K562 (cell line): ENCODE results near the gene FHL5. TPM values are rescaled to one million over a fixed set of nuclear protein-coding genes. Genes with fewer than 3 reads are reported as not detected.

ENCODE experiments used
- ATAC-seq: fragments of 200-7000 bp; cut with Tn5 transposase; 3 replicates; pipeline ENCODE4 v1.9.1; 2020; ENCODE audit warnings: moderate library complexity
- BruUV-seq: library from RNA; stranded (reverse); fragments of 400-500 nt; replicated peaks from 2 replicates; lab custom pipeline; 2021; lab: Mats Ljungman, UMichigan
- CTCF ChIA-PET: fragments of 300-600 bp; formaldehyde crosslinking; extraction: SDS; loops from one replicate; lab custom pipeline; 2021; ENCODE audit warnings: low intra/inter-chr PET ratio; lab: Yijun Ruan, JAX
- POLR2A ChIA-PET: fragments of 300-600, 350-650 bp; sonication (Branson Sonifier 250); formaldehyde crosslinking; extraction: SDS; loops from one replicate; lab custom pipeline; 2021; ENCODE audit warnings: antibody characterized with exemption, inconsistent platforms; lab: Yijun Ruan, JAX
- DNase-seq, 4 experiments: peaks; one replicate each; pipeline versions ENCODE4 v3.0.0 to v3.0.0-alpha.2; 2011 to 2018; ENCODE audit warnings: low spot score in 3 of 4, mixed read lengths in 3 of 4; ENCODE audit errors: extremely low read depth in 1 of 4
- FAIRE-seq: peaks from 2 replicates; lab custom pipeline; 2011; peaks lifted over from hg19 to GRCh38; lab: Jason Lieb, UNC
- H2AFZ ChIP-seq: 2 replicates; pipeline ENCODE4 v1.6.0; 2011; ENCODE audit warnings: low read depth, low read length, control low read depth, inconsistent platforms
- H3K27ac ChIP-seq: fragments of 200-600 bp; 3 replicates; pipeline ENCODE4 v1.8.0; 2011; ENCODE audit warnings: low read depth, mild to moderate bottlenecking, control low read depth, inconsistent platforms, low read length, moderate library complexity, mixed read lengths; ENCODE audit errors: extremely low read depth
- H3K27me3 ChIP-seq, 2 experiments: fragments of 300-600 bp in 1 of 2; 2 replicates in 1 of 2; 3 replicates in 1 of 2; pipeline versions ENCODE4 v1.6.0 to v1.8.0; 2011; ENCODE audit warnings: inconsistent platforms in 2 of 2, low read length in 2 of 2, mild to moderate bottlenecking in 1 of 2, mixed read lengths in 1 of 2, moderate library complexity in 1 of 2; ENCODE audit not compliant: control insufficient read depth in 2 of 2, insufficient read depth in 2 of 2
- H3K36me3 ChIP-seq: fragments of 300-600 bp; 3 replicates; pipeline ENCODE4 v1.8.0; 2011; ENCODE audit warnings: mild to moderate bottlenecking, low read length, inconsistent platforms; ENCODE audit not compliant: control insufficient read depth, insufficient read depth
- H3K4me1 ChIP-seq, 2 experiments: fragments of 200-600 bp in 1 of 2; replicated peaks in 1 of 2; 2 replicates in 1 of 2; 3 replicates in 1 of 2; pipeline versions ENCODE4 v1.5.1 to v1.8.0; 2011; ENCODE audit warnings: inconsistent platforms in 2 of 2, low read length in 2 of 2, mild to moderate bottlenecking in 1 of 2, mixed read lengths in 1 of 2, moderate library complexity in 1 of 2; ENCODE audit not compliant: control insufficient read depth in 2 of 2, insufficient read depth in 2 of 2
- H3K4me2 ChIP-seq: 2 replicates; pipeline ENCODE4 v1.6.1; 2011; ENCODE audit warnings: low read length, control low read depth, inconsistent platforms, mixed read lengths; ENCODE audit not compliant: insufficient read depth
- H3K4me3 ChIP-seq: fragments of 200-600 bp; sonication (generic), shearing (Covaris generic); 2 replicates; pipeline ENCODE4 v1.5.1; 2016; ENCODE audit warnings: control low read depth, inconsistent platforms
- H3K79me2 ChIP-seq: fragments of 200-600 bp; 3 replicates; pipeline ENCODE4 v1.8.0; 2011; ENCODE audit warnings: low read length, inconsistent platforms; ENCODE audit not compliant: control insufficient read depth, insufficient read depth
- H3K9ac ChIP-seq, 2 experiments: 2 replicates each; pipeline versions ENCODE4 v1.6.0 to v1.6.1; 2011; ENCODE audit warnings: low read depth in 2 of 2, low read length in 2 of 2, control low read depth in 1 of 2, inconsistent platforms in 1 of 2, mild to moderate bottlenecking in 1 of 2, mixed read lengths in 1 of 2; ENCODE audit not compliant: insufficient read depth in 1 of 2
- H3K9me1 ChIP-seq: one replicate; pipeline ENCODE4 v1.6.0; 2011; ENCODE audit warnings: inconsistent platforms, mild to moderate bottlenecking, low read length, moderate library complexity; ENCODE audit not compliant: control insufficient read depth, insufficient read depth
- H3K9me3 ChIP-seq: replicated peaks from 2 replicates; pipeline ENCODE4 v1.5.1; 2011; ENCODE audit warnings: low read depth, low read length, inconsistent platforms; ENCODE audit not compliant: control insufficient read depth, insufficient read depth
- H4K20me1 ChIP-seq: replicated peaks from 2 replicates; pipeline ENCODE4 v1.6.1; 2011; ENCODE audit warnings: low read length, inconsistent platforms, mixed read lengths; ENCODE audit not compliant: control insufficient read depth, insufficient read depth
- MCM2 ChIP-seq: fragments of 450-650 bp; IDR thresholded peaks from 2 replicates; pipeline ENCODE4 v1.6.1; 2017; ENCODE audit warnings: low read depth, mild to moderate bottlenecking
- NCOA1 ChIP-seq: fragments of 450-650 bp; IDR thresholded peaks from 2 replicates; pipeline ENCODE4 v1.6.1; 2016; ENCODE audit warnings: low read depth
- NCOA2 ChIP-seq, 2 experiments: fragments of 450-650 bp; IDR thresholded peaks; 2 replicates each; pipeline ENCODE4 v1.6.1; 2018; ENCODE audit warnings: mild to moderate bottlenecking in 2 of 2, moderate library complexity in 1 of 2; ENCODE audit not compliant: partially characterized antibody in 2 of 2
- PHF20 ChIP-seq: fragments of 450-650 bp; IDR thresholded peaks from 2 replicates; pipeline ENCODE4 v1.6.1; 2018; ENCODE audit not compliant: partially characterized antibody
- RFX5 ChIP-seq: IDR thresholded peaks from 2 replicates; pipeline ENCODE4 v1.6.1; 2011; ENCODE audit warnings: low read depth, mild to moderate bottlenecking, improper control_type of control experiment, low read length
- SAFB2 ChIP-seq: fragments of 200-400 bp; formaldehyde crosslinking; IDR thresholded peaks from 2 replicates; pipeline ENCODE4 v1.6.1; 2018; ENCODE audit warnings: borderline replicate concordance, low read length, low read depth, moderate library complexity; ENCODE audit not compliant: severe bottlenecking
- ZC3H8 ChIP-seq: fragments of 450-650 bp; IDR thresholded peaks from 2 replicates; pipeline ENCODE4 v1.6.1; 2017
- WGBS: fragments of 100-300 bp; shearing (Covaris generic); methylation state at CpG from one replicate; pipeline ENCODE4 v1.1.6; 2016; ENCODE audit warnings: low coverage, mixed read lengths; ENCODE audit not compliant: insufficient coverage; ENCODE audit errors: missing lambda C conversion rate; 5-methylcytosine and 5-hydroxymethylcytosine counted together
- in situ Hi-C: fragments of 300-500 bp; cut with MboI; formaldehyde crosslinking; loops from 4 replicates; pipeline ENCODE4 v1.15.0; 2018; ENCODE audit warnings: inconsistent platforms, mixed read lengths
- intact Hi-C: fragments of 100-400 bp; cut with micrococcal nuclease; formaldehyde crosslinking; loops from 2 replicates; pipeline ENCODE4 v1.14.2; 2022
- polyA plus RNA-seq, 8 experiments: library from polyadenylated mRNA; depleted of rRNA in 4 of 8; stranded (reverse) in 5 of 8; unstranded in 3 of 8; fragments of >200 nt; fragmentation: Nextera tagmentation in 2 of 8; fragmentation: Illumina TruSeq in 1 of 8; extraction: Ambion mirVana in 2 of 8; extraction: Trizol in 1 of 8; gene quantifications; 2 replicates each; pipeline versions ENCODE4 v1.2.1 to v1.2.3, GENCODE V29; 2011 to 2014; ENCODE audit warnings: inconsistent platforms in 1 of 8, missing spikeins in 1 of 8
- total RNA-seq, 7 experiments: library from RNA; depleted of rRNA in 6 of 7; stranded (reverse); fragments of >200 nt in 6 of 7; fragmentation: Illumina TruSeq in 2 of 7; extraction: Trizol in 2 of 7; gene quantifications; 2 replicates each; pipeline versions ENCODE4 v1.2.1 to v1.2.3, GENCODE V29; 2011 to 2021; ENCODE audit warnings: low replicate concordance in 1 of 7
- TF ChIP-seq, protein P1 (sequence below): fragments of 250-450 bp; sonication (Bioruptor Pico); IDR thresholded peaks from 2 replicates; pipeline ENCODE4 v1.4.0; 2020; ENCODE audit warnings: borderline replicate concordance
- TF ChIP-seq, protein P2 (sequence below): fragments of 450-650 bp; IDR thresholded peaks from 2 replicates; pipeline ENCODE4 v1.6.1; 2018; ENCODE audit not compliant: partially characterized antibody
- TF ChIP-seq, protein P3 (sequence below): fragments of 250-450 bp; sonication (Bioruptor Pico); IDR thresholded peaks from 2 replicates; pipeline ENCODE4 v1.4.0; 2020; ENCODE audit warnings: mild to moderate bottlenecking
- TF ChIP-seq, protein P4 (sequence below): fragments of 450-650 bp; formaldehyde crosslinking; IDR thresholded peaks from 2 replicates; pipeline ENCODE4 v1.4.0; 2020; ENCODE audit warnings: mild to moderate bottlenecking, moderate library complexity
- TF ChIP-seq, protein P5 (sequence below): fragments of 450-650 bp; conservative IDR thresholded peaks from 2 replicates; pipeline ENCODE4 v1.6.1; 2016; ENCODE audit warnings: missing genetic modification characterization, low read depth, mild to moderate bottlenecking, missing compliant biosample characterization, moderate library complexity

Gene FHL5
- total and polyA plus RNA-seq, 9 of the 15 experiments (the other 6 are each of a cell fraction or from before 2014, with no cell fraction given): not detected

DNA sequence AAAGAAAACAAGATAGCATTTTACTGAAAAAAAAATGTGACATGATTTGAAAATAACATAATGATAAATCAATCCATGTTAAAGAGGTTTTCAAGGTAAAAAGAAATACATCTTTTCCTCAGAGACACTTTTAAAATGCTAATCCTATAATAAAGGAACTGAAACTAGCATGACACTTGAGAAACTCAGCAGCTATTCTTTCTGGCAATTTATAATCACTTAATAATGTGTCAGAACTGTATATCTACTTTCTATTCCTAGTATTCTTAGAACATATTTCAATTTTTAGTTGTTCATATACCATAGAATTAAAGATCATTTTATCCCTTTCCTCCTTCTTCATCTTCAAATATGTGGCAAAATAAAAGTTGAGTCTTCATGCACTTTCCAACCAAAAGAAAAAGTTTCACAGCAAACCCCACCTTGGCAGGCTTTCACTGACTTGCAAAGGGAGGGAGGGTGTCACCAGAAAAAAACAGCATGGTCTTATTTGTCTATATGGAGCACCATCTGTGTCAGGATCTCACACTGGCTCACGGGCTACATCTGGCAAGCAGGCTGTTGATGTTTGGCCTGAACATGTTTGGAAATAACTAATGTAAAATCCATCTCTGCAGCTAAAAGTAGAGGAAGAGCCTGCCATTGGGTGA lies 48.5 kb downstream of the FHL5 start:
- no peak overlapping the region for H3K4me2 ChIP-seq
- intact Hi-C loops (no loop called here), in situ Hi-C loops (no loop called here)
- no peaks in the 10 kb centered on the region for H3K36me3 ChIP-seq
- ATAC-seq (no peak), FAIRE-seq (no peak), DNase-seq (no peak)
- 0% methylated on average over 1 of the region's 1 CpG for WGBS
- ChIA-PET CTCF (no interaction called here), POLR2A (no interaction called here)
- H3K9ac ChIP-seq: no peak overlapping the region
- H3K27me3 ChIP-seq: no peaks in the 10 kb centered on the region
- H3K27ac ChIP-seq: no peak overlapping the region
- no peaks in the 10 kb centered on the region for H3K79me2 ChIP-seq
- H3K4me3 ChIP-seq: no peak overlapping the region
- no TSS peak for BruUV-seq
- no peaks in the 10 kb centered on the region for H3K4me1 ChIP-seq
- no peaks in the 10 kb centered on the region for H4K20me1 ChIP-seq
- no peaks in the 10 kb centered on the region for H3K9me1 ChIP-seq
- no peaks in the 10 kb centered on the region for H3K9me3 ChIP-seq
- no peak overlapping the region for H2AFZ ChIP-seq
- TF ChIP-seq MCM2 (no peak), ZC3H8 (no peak), PHF20 (no peak), NCOA2 (IDR thresholded peaks at IDR 0.05; ENCODE audit: partially characterized antibody in 2 of 2) (no peak), SAFB2 (no peak), RFX5 (no peak), NCOA1 (no peak)
- TF ChIP-seq, protein P1, sequence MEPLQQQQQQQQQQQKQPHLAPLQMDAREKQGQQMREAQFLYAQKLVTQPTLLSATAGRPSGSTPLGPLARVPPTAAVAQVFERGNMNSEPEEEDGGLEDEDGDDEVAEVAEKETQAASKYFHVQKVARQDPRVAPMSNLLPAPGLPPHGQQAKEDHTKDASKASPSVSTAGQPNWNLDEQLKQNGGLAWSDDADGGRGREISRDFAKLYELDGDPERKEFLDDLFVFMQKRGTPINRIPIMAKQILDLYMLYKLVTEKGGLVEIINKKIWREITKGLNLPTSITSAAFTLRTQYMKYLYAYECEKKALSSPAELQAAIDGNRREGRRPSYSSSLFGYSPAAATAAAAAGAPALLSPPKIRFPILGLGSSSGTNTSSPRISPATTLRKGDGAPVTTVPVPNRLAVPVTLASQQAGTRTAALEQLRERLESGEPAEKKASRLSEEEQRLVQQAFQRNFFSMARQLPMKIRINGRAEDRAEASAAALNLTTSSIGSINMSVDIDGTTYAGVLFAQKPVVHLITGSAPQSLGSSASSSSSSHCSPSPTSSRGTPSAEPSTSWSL (CRISPR knock-in tag): no peak
- TF ChIP-seq, protein P2, sequence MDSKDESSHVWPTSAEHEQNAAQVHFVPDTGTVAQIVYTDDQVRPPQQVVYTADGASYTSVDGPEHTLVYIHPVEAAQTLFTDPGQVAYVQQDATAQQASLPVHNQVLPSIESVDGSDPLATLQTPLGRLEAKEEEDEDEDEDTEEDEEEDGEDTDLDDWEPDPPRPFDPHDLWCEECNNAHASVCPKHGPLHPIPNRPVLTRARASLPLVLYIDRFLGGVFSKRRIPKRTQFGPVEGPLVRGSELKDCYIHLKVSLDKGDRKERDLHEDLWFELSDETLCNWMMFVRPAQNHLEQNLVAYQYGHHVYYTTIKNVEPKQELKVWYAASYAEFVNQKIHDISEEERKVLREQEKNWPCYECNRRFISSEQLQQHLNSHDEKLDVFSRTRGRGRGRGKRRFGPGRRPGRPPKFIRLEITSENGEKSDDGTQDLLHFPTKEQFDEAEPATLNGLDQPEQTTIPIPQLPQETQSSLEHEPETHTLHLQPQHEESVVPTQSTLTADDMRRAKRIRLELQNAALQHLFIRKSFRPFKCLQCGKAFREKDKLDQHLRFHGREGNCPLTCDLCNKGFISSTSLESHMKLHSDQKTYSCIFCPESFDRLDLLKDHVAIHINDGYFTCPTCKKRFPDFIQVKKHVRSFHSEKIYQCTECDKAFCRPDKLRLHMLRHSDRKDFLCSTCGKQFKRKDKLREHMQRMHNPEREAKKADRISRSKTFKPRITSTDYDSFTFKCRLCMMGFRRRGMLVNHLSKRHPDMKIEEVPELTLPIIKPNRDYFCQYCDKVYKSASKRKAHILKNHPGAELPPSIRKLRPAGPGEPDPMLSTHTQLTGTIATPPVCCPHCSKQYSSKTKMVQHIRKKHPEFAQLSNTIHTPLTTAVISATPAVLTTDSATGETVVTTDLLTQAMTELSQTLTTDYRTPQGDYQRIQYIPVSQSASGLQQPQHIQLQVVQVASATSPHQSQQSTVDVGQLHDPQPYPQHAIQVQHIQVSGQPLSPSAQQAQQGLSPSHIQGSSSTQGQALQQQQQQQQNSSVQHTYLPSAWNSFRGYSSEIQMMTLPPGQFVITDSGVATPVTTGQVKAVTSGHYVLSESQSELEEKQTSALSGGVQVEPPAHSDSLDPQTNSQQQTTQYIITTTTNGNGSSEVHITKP: no peak
- TF ChIP-seq, protein P3, sequence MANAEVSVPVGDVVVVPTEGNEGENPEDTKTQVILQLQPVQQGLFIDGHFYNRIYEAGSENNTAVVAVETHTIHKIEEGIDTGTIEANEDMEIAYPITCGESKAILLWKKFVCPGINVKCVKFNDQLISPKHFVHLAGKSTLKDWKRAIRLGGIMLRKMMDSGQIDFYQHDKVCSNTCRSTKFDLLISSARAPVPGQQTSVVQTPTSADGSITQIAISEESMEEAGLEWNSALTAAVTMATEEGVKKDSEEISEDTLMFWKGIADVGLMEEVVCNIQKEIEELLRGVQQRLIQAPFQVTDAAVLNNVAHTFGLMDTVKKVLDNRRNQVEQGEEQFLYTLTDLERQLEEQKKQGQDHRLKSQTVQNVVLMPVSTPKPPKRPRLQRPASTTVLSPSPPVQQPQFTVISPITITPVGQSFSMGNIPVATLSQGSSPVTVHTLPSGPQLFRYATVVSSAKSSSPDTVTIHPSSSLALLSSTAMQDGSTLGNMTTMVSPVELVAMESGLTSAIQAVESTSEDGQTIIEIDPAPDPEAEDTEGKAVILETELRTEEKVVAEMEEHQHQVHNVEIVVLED: no peak
- TF ChIP-seq, protein P4, sequence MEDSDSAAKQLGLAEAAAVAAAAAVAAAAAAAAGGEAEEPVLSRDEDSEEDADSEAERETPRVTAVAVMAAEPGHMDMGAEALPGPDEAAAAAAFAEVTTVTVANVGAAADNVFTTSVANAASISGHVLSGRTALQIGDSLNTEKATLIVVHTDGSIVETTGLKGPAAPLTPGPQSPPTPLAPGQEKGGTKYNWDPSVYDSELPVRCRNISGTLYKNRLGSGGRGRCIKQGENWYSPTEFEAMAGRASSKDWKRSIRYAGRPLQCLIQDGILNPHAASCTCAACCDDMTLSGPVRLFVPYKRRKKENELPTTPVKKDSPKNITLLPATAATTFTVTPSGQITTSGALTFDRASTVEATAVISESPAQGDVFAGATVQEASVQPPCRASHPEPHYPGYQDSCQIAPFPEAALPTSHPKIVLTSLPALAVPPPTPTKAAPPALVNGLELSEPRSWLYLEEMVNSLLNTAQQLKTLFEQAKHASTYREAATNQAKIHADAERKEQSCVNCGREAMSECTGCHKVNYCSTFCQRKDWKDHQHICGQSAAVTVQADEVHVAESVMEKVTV (CRISPR knock-in tag): no peak
- TF ChIP-seq, protein P5, sequence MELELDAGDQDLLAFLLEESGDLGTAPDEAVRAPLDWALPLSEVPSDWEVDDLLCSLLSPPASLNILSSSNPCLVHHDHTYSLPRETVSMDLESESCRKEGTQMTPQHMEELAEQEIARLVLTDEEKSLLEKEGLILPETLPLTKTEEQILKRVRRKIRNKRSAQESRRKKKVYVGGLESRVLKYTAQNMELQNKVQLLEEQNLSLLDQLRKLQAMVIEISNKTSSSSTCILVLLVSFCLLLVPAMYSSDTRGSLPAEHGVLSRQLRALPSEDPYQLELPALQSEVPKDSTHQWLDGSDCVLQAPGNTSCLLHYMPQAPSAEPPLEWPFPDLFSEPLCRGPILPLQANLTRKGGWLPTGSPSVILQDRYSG (tag): no peak
